ENCODE measurements around the gene APOC1.
"Not testable (repeated sequence)": the region's sequence is repeated elsewhere in the genome, so short reads cannot be mapped to it uniquely, and the experiment has no call there.

APOC1 gene

GRCh38 chr19:44908074-44908835 lies 6.2 kb upstream of the APOC1 start:
- TF ChIP-seq CTCF (IDR thresholded peaks at IDR 0.05; ENCODE audit: low read depth, low read length), result no peak
- no peak for DNase-seq (ENCODE audit: extremely low read depth, low read depth)

GRCh38 chr19:44908836-44909261 lies 5.6 kb upstream of the APOC1 start:
- no peak for TF ChIP-seq CTCF (IDR thresholded peaks at IDR 0.05; ENCODE audit: low read depth, low read length)
- no peak for DNase-seq (ENCODE audit: extremely low read depth, low read depth)

GRCh38 chr19:44909775-44910174 lies 4.6 kb upstream of the APOC1 start:
- DNase-seq (ENCODE audit: extremely low read depth, low read depth), result no peak
- TF ChIP-seq CTCF (IDR thresholded peaks at IDR 0.05; ENCODE audit: low read depth, low read length), result no peak

- not testable (repeated sequence) for DNase-seq (ENCODE audit: extremely low read depth, low read depth)
These were observed 2.5 kb upstream of the APOC1 start for GRCh38 chr19:44911896-44912295.

GRCh38 chr19:44912854-44913253 lies 1.6 kb upstream of the APOC1 start:
- TF ChIP-seq CTCF (IDR thresholded peaks at IDR 0.05; ENCODE audit: low read depth, low read length), result no peak
- no peak for DNase-seq (ENCODE audit: extremely low read depth, low read depth)

- not testable (repeated sequence) for DNase-seq (ENCODE audit: extremely low read depth, low read depth)
These were observed 636 bp upstream of the APOC1 start for GRCh38 chr19:44913512-44914432.

- no peak for TF ChIP-seq CTCF (IDR thresholded peaks at IDR 0.05; ENCODE audit: low read depth, low read length)
- DNase-seq (ENCODE audit: extremely low read depth, low read depth), result no peak
These were observed 9.9 kb downstream of the APOC1 start for GRCh38 chr19:44924243-44924725.

Measured in AG09319 (cell line).